Stimulated activated CD4-positive, alpha-beta T cell treated with anti-CD3 and anti-CD28 coated beads, TNF-alpha, amount 100 ng/mL, for 24 hours (primary cell): ENCODE results near the gene JUP.

Experiments
- DNase-seq, 3 experiments: peaks; one replicate each; pipeline ENCODE4 v3.0.0-alpha.2; 2020; ENCODE audit warnings: low read depth in 3 of 3

The JUP gene

GRCh38 chr17:41723801-41724475, 62.6 kb downstream of the JUP start:
- no peak for DNase-seq

GRCh38 chr17:41722231-41722630, 64.3 kb downstream of the JUP start:
- DNase-seq: no peak

DNA sequence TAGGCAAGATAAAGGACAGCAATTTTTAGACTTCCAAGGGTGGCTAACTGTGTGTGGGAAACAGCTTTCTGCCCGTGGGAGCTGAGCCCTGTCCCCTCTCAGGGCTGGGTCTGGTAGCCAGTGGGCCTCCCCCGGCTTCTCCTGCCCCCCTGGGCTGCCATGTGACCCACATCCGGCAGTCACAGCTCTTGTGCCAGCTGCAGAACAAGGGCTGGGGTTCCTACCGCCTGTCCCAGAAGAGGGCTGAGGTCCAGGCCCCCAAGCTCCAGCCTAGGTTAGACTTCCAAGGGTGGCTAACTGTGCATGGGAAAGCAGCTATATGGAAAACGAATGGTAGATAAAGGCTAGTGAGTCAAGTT, 68.2 kb downstream of the JUP start:
- no peak for DNase-seq

- no peak for DNase-seq
Measured at GRCh38 chr17:41717408-41718286, 68.9 kb downstream of the JUP start.

DNA sequence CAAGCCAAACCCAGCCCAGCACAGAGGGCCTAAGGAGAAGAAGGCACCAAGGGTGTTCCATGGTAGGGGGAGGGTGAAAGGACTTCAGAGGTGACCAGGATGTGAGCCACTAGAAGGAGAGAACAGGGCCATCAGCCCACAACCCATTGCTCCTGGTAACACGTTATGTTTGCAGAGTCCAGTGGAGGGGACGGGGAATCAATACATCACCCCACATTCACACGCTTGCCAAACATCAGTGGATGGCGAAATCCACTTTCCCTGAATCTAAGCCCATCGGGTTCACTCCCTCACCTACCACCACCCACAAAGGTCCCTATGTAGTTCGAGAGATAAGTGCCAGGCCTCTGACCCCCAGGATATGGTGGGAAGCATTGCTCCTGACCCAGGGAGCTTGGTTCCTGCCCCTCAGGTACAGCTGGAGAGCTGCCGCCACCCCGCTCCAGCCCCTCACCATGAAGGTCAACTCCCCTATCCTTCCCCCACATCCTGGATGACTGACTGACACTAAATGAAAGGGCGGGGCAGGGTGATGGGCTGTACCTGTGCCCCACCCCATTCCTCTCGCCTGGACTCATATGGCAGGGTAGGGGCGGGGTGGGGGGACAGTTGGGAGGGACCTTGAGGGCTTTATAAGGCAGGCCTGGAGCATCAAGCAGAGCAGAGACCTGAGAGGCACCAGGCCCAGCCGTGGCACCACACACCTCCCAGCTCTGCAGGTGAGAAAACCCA, 74.7 kb downstream of the JUP start, which contains the start of gene GAST:
TSS of gene GAST (plus strand) at position 663 of the 732 bp plus-strand sequence. CDS start 3,106 bp downstream, outside the sequence.
- DNase-seq: no peak

GRCh38 chr17:41710472-41711090, 75.9 kb downstream of the JUP start:
- DNase-seq: no peak

GRCh38 chr17:41707803-41708669, 78.5 kb downstream of the JUP start:
- no peak for DNase-seq

GRCh38 chr17:41705271-41705991, 81.1 kb downstream of the JUP start:
- DNase-seq: no peak
